GM13977 (cell line): ENCODE data around the gene KCNMB1.

Source experiments
- DNase-seq: peaks from one replicate; pipeline ENCODE4 v3.0.0; 2012; ENCODE audit warnings: low spot score
- in situ Hi-C: fragments of 300-500 bp; cut with MboI; formaldehyde crosslinking; loops from one replicate; pipeline ENCODE4 v1.12.0; 2022; ENCODE audit warnings: low sequenced_read_pairs, low pct_unique_long_range_greater_than_20kb, mixed read lengths, inconsistent platforms; ENCODE audit not compliant: unreplicated experiment
- TF ChIP-seq, protein P1 (sequence below): IDR thresholded peaks from 2 replicates; pipeline ENCODE4 v1.5.1; 2012; ENCODE audit warnings: mild to moderate bottlenecking, control low read depth; ENCODE audit not compliant: insufficient read depth; ENCODE audit errors: extremely low read depth, missing control alignments

Gene KCNMB1

DNA sequence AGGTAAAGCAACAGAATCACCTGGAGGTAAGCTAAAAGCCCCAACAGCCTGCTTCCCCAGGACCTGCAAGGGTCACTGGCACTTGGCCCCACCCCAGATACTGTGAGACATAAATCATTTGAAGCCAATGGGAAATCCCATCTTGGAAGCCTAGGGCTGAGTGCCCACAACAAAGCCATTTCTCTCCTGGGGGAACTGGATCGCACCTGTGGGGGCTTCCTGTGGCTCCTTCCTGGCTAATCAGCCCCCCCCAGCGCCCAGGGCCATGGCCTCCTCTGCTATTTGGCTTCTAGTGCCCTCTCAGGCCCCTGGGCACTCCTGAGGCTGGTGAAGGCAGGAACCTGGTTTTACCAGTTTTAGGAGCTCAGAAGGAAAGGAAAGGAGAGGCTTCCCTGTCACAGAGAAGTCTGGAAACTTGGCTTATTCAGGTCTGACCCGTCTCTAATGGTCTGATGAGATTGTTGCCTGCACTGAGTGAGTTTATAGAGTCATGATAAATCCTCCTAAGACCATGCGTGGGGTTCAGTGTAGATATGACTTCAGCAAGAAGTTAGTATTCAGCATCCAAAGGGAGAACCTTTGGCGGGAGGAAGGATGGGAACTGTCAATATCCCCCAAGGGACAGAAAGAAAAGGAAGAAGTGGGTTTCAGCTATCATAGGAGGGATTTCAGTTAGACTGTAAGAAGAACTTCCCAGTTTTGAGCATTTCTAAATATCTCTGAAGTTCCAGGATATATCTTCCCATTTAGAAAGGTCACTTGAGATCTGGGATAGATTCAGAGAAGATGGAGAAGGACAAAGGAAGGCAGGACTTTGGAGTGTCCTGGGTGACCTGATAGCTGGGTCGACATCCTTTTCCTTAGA is 1.2 kb downstream of the KCNMB1 start:
- in situ Hi-C loops, result no loop called here
- TF ChIP-seq, protein P1, sequence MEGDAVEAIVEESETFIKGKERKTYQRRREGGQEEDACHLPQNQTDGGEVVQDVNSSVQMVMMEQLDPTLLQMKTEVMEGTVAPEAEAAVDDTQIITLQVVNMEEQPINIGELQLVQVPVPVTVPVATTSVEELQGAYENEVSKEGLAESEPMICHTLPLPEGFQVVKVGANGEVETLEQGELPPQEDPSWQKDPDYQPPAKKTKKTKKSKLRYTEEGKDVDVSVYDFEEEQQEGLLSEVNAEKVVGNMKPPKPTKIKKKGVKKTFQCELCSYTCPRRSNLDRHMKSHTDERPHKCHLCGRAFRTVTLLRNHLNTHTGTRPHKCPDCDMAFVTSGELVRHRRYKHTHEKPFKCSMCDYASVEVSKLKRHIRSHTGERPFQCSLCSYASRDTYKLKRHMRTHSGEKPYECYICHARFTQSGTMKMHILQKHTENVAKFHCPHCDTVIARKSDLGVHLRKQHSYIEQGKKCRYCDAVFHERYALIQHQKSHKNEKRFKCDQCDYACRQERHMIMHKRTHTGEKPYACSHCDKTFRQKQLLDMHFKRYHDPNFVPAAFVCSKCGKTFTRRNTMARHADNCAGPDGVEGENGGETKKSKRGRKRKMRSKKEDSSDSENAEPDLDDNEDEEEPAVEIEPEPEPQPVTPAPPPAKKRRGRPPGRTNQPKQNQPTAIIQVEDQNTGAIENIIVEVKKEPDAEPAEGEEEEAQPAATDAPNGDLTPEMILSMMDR, result no peak
- DNase-seq, result no peak

- no peak for DNase-seq
- TF ChIP-seq, protein P1, result no peak
- in situ Hi-C loops, result no loop called here
Measured at GRCh38 chr5:170386743-170387395, 2.3 kb downstream of the KCNMB1 start.

- in situ Hi-C loops, result no loop called here
Measured at GRCh38 chr5:170383227-170383626, 5.9 kb downstream of the KCNMB1 start.

GRCh38 chr5:170382790-170383189 is 6.4 kb downstream of the KCNMB1 start:
- no peak for DNase-seq
- in situ Hi-C loops, result no loop called here
- TF ChIP-seq, protein P1, result no peak

More at GRCh38 chr5:170383227-170383626, 5.9 kb downstream of the KCNMB1 start:
- TF ChIP-seq, protein P1, result no peak
- DNase-seq, result no peak

DNA sequence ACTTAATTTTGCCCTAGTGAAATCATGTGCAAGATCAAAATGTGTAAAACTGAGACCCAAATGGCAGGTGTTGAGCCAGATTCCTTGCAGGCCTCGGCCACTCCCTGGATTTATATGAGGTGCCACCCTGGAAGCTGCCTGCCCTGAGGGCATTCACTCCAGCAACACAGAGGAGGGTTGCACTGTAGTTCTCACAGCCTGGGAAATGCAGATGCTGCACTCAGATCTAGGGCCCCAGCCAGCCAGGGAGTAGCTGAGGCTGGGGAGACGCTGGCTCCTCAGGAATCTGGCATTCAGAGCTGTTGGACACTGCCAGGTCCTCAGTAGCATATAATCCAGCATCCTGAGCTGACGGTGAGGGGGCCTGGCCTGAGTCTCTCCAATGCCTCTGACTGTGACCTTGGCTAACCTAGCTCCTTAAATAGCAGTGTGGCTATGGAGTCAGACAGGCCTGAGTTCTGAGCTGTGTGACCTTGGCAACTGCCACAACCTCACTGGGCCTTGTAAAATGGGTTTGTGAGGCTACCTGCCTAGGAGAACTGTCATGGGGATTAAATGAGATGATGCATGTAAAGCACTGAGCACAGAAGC is 8.7 kb downstream of the KCNMB1 start:
- TF ChIP-seq, protein P1, result no peak
- DNase-seq, result no peak
- in situ Hi-C loops, result no loop called here

- no peak for DNase-seq
- in situ Hi-C loops, result no loop called here
- TF ChIP-seq, protein P1, result no peak
Measured at GRCh38 chr5:170378740-170379139, 10.4 kb downstream of the KCNMB1 start.
